NCI-H2107 treated with DMSO at 0.1 percent for 48 hours (cell line): Measurements from ENCODE around the gene DNAH5.
A peak's percentile ranks its signal among the peaks of the same experiment; 100 is the strongest.

Experiments used
- DNase-seq: peaks from one replicate; lab custom pipeline; 2025; ENCODE audit not compliant: unreplicated experiment; lab: John Stamatoyannopoulos, UW

Gene DNAH5

DNA sequence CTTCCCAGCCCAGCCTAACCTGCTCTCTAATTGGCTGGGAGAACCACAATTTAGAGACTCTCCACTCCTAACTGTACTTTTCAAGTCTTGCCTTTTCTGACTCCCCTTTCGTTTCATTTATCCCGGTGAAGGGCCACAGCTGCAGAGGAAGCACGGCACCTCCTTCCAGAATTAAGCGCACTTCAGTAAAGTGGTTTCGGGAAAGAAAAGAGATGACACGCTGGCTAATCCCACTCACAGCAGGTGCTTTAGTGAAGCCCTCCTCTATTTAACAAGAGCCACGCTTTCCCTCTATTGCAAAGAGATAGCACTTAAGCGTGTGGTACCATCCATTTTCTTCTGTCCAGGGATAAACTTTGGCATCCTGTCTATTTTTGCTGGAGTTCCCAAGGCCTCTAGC lies 4.8 kb downstream of the DNAH5 start:
- DNase-seq, result peak; percentile 62

DNA sequence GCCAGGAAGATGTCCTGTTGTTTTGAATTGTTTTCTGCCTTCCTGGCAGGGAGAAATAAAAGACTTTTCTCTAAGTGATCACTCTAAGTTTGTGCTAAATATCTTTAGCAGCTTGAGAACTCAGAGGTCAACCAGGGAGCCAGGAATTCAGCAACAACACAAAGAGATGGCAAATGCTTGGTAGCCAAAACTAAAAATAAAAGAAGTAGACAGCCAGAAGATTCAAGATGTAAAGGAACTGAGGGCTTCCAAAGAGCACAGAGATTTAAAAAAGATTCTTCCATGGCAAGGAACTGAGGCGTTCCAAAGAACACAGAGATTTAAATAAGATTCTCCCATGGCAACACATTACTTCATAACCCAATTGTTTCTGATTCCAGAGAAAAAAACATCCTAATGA lies 9.6 kb downstream of the DNAH5 start:
- no peak for DNase-seq

DNA sequence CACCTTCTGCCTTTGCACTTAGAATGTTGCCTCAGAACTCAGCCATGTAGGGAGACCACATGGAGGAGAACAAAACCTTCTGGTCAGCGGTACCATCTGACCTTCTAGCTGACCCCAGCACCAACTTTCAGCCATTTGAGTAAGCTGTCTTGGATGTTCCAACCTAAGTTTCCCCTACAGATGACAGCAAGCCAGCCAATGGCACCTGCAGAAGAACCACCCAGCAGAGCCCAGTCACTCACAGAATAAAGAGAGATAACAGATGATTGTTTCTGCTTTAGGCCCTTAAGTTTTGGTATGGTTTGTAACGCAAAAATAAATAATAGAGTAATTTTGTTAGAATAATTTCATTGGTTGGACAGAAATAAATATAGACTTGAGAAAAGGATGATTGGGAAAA lies 10.4 kb downstream of the DNAH5 start:
- DNase-seq, result no peak

DNA sequence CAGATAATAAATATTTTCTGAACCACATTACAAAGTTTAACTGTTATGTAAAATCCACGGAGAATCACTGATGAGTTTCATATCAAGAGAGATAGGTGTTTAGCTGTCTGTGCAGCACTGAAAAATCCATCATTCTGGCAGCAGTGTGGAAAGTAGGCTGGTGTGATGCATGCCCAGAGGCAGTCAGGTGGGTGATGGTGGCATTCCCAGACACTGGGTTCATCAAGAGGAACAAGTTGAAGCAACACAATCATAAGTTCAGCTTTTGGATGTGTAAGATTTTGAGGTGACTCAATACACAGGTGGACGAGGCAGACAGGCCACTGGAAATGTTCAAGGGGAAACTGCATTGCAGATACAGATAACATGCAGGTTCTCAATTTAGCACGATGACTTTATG lies 11.9 kb downstream of the DNAH5 start:
- DNase-seq, result no peak

DNA sequence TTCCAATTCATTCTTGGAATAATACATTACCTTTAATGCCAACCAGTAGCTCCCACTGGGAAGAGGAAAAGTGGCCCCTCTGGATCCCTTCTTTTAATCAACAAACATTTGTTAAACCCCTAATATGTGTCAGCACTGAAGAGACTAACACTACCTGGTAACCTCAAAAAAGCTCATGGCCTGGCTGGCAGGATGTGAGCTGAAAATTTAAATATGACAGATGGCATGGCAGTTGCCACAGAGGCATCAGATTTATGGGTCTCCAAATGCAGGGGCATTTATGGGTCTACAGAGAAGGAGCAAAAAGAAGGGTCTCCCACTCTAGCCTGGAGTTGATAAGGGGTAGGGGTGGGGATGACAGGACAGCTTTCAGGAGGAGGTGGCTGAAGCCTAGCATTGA lies 12.5 kb downstream of the DNAH5 start:
- DNase-seq, result no peak

DNA sequence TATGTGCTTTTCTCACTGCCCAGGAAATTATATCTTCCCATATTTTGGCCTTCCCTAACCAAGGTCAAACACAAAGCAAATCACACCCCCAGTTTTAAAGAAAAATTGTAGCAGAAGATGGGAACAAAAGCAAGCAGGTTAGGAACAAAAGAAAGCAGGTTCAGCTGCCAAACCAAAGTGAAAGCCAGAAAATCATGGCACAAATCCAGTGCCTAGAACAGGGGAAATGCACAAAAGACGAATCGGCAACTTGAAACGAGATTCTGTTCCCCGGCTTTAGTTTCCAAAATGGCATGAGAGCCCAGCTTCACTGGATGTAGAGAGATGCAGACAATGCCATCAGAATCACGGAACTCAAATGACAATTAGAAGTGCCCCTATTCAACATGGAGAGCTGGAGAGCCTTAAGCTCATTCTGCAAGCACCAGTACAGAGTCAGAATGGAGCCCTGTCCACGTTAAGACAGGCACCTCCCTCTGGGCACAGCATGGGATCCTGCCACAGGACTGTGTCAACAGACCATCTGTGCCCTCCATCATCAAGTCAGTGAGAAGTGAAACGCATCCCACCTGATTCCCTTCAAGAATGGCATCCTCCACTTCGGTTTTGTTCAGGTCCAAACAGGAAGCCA lies 13.8 kb downstream of the DNAH5 start:
- peak; percentile 51 for DNase-seq

DNA sequence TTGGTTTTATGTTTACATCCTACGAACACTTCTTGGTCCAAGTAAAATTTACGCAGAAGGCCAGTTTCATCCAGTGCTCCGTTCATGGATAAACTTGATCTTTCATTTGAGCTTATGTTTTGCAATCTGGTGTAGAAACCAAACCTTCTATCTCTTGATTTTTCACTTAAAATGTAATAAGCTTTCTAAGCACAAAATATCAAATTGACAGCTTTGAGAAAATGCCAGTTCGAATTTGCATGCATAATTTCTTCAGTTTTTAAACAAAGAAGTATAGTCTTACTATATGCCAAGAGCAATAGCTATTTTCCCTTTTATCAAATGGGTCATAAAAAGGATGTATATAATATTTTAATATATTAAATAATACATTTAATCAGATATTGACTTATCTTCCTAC lies 17.8 kb downstream of the DNAH5 start:
- DNase-seq, result no peak

DNA sequence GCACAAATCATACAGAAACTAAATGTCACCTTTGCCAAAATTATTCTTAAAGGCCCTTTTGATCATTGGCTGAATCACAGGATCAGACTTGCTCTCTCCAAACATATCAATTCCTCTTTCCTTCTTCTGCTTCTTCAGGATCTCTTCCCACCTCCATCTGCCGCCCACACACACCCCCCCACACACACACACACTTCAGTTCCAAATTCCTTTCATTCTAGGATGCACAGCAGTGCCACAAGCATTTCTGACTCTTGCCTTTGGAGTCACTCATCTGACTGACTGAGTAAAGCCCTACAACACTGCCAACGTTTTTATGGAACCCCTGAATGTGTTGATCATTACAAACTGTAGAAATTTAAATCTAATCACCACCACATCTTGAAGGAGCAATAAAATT lies 22.9 kb downstream of the DNAH5 start:
- DNase-seq, result no peak

DNA sequence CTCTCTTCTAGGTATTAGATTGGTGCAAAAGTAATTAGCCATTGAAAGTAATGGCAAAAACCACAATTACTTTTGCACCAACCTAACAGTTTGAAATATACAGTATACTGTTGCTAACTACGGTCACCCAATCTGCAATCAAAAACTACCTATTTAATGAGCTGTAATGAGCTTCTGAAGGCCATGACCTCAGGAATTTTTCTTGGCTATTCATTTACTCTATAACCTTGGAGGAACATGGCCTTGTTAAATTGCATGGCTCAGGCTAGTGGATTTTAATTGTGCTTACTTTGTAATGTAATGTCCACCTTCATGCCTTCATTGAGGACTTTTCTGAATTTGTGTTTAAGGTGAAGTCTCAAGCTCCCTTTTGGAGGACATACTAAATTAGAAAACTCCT lies 24.7 kb downstream of the DNAH5 start:
- no peak for DNase-seq

DNA sequence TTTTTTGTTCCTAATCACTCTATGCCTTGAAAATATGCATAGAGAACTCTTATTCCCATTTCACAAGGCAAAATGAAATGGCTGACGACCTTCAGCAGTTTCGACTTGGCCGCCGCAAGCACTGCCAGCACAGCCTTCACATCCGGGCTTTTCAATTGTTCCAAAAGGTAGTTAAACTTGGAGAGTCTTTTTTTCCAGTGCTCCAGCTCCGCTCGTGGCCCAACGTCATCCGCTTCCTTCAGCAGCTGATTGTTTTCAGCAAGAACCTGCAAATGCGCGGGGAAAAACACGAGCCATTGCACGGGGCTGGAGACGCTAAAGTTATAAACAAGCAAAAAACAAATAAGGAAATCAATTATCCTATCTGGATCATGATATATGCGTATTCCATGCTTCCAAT lies 25.4 kb downstream of the DNAH5 start:
- DNase-seq, result no peak

DNA sequence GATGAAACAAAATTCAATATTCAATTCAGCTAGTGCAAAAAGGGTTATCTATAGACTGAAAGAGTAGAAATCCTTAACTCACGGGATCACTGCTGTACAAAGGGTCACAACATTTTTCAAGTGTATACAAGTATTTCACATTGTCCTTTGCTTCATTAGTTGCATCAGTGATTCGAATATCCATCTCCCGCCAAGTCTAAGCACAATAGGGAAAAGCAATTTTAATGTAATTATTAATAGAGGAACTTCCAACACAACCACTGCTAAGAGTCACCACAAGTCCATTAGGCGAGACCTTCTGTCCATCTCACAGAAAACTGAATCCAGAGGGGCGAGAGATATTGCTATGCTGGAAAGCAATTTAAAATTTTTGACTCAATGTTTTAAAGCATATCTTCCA lies 27.4 kb downstream of the DNAH5 start:
- no peak for DNase-seq

DNA sequence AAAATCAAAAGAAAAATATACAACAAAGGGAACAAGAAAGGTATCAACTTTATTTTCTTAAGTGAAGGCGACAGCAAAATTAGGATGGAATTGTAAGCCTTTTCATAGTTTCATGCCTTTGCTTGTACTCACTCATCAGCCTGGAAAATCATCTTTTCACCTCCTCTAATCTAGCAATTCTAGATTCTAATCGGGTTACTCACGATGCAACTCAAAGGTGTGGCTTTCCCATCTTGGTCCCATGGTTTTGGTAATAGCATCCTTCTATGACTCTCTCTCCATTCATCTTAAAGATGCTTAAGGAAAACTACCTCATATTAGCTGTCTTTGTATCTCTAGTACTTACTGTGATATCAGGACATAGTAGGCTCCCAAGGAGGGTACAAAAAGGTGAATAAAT lies 30.5 kb downstream of the DNAH5 start:
- no peak for DNase-seq

DNA sequence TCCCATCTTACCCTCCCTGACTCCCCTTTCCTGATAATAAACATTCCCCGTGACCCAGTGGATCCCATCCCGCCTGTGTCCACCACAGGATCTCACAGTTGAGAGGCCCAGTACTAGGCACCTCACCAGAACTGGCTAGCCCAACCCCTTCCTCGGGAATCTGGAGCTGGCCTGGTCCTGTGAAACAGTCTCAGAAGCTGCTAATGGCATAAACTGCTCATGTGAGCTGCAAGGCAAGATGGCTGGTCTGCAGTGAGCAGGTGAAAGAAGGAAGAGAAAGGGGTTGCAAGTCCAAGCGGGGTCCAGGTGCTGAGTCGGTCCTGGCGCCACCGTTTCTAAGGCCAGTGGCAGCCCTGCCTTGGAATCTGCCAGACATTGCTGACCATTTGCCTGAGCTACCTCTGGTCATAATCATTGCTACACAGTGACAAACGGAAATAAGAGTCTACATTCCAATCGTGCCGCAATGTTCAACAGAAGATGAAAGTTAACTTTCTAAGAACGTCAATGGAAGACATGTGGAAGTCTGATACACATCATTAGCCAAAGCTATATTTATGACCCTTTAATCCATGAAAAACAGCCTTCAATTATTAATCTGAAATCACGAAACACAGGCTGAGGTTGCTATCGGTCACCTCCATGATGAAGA lies 33.7 kb downstream of the DNAH5 start:
- DNase-seq, result no peak

DNA sequence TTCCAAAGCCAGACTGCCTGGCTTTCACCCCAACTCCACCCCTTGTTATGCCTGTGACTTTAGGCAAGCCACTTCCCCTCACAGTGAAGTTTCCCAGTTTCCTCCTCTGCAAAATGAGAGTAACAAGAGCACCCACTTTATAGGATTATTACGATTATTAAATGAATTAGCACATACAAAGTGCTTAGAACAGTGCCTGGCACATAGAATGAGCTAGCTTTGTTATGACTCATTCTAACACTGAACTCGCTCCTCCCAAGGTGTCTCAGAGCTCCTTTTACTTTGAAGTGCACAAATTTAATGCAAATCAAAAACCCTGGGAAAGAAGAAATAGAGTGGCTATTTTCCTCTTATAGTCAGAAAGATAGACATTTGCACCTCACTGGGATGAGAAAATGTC lies 34.3 kb downstream of the DNAH5 start:
- DNase-seq, result no peak

DNA sequence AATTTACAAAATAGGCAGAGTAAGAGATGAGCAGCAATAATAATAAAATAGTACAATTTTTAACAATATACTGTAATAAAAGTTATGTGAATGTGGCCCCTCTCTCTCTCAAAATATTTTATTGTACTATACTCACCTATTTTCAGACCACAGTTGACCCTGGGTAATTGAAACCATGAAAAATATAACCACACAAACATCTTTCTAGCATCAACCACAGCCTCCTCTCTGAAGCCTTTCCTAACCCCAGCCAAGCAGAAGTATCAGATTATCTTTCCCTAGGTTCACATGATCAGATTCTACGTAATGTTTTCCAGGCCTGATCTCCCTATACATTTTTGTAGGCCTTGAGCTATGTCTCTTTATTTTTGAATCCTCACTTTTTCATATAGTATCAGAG lies 35.2 kb downstream of the DNAH5 start:
- no peak for DNase-seq

DNA sequence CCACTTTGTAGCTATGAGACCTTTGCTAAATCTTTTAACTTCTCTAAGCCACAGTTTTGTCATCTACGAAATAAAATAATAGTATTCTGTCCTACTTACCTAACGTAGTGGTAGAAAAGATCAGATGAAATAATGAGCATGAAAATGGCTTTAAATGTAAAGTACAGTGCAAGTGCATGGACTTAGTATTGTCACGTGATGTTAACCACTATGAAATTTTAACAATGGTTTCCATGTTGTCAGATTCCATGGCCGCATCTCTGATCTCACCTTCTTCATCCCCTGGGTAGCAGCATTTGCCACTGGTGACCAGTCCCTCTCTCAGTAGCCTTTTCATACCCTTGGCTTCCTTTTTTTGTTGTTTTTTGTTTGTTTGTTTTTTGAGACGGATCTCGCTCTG lies 45.9 kb downstream of the DNAH5 start:
- no peak for DNase-seq

DNA sequence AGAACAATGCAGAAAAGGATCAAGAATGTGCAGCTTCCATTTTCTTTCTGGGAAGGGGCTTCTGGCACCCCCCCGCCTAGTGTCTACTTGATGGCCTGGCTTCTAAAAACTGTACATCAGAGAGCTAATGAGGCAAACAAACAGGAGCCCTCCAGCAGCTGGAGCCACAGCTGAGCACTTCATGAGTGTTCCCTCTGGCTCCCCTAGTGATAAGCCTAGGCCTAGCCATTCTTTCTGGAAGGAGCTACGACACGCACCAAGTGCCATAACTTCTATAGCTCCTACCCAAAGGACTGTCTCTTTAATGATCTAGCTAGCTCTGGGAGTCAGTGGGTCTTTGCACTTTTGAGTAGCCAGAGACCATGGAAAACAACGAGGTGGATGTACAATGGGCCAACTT lies 66.1 kb downstream of the DNAH5 start:
- DNase-seq, result no peak

DNA sequence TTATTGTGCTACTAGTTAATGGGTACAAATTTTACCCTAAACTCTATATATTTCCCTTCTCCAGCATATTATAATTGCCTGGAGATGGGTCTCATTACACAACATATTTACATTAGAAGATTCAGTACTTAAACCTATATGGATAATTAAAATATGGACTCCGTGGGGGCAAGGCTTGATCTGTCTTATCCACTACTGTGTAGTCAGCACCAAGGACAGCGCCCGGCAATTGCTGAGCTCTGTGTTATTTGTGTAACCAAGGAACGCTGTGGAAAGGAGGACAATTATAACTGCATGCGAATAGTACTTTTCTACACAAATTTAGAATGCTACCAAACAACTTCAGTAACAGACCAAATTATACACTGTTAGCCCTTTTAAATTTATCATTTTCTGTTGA lies 77.7 kb downstream of the DNAH5 start:
- no peak for DNase-seq

DNA sequence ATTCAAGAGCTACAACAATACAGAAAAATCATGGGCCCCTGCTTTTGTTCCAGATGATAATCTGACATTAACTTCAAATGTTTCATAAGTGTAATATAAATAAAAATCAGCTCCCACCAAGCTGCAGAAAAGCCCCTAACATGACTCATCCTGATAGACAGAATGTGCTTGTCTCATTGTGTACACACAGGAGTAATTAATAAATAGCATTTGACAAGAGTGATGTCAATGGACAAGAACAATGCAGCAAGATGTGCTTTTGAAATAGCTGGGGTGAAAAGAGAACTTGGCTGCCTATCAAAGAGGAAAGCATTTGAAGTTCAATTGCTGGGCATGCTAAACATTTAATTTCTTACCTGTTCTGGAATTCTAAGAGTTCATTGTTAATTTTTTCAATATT lies 79.2 kb downstream of the DNAH5 start:
- no peak for DNase-seq

DNA sequence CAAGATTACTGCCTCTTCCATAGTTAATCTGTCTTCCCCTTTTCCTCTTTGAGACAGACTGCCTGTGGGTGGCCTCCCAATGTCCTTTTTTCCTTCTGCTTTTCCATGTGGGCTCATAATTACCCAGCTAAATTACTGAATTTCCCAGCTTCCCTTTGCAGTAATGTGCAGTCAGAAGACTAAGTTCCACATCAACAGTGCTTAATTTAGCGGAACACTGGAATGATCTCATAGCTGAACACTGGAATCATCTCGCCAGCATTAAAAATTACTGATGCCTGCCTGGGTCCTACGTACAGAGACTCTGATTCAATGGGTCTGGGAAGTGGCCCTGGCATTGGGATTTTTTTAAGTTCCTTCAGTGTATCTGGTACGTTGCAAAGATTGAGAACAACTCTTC lies 84.3 kb downstream of the DNAH5 start:
- DNase-seq, result no peak

DNA sequence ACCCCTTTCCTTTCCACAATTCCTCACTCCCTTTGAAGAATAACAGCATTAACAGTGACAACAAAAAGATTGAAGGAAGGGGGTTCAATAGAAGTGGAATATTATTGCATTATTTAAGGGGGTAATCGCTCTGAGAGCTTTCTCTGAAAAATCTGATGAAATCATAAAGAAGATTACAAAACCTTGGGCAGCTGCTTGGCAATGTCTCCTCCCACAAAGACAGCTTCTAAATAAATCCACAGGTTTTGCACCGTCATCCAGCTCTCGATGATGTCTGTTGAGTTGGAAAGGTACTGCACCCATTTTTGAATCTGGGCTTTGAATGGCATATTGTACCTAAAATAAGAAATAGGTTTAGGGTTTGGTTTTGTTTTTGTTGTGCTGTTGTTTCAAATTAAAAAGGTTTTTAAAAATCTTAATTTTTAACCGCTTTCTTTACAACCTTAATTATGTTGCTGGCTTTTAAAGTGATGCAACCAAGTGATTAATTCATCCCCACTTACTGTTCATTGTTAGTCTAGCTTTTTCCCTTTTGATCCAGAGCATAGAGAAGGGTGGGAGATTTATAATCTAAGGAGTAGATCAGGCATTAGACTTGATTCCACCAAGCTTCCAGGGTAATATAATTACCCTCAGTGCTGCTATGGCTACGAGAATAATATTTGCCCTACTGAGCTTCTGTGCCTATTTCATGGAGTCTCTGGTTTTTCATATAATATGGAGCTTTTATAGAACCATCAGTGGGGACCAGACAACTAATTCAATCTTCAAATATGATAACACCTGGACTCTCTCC lies 85.0 kb downstream of the DNAH5 start:
- DNase-seq, result no peak

DNA sequence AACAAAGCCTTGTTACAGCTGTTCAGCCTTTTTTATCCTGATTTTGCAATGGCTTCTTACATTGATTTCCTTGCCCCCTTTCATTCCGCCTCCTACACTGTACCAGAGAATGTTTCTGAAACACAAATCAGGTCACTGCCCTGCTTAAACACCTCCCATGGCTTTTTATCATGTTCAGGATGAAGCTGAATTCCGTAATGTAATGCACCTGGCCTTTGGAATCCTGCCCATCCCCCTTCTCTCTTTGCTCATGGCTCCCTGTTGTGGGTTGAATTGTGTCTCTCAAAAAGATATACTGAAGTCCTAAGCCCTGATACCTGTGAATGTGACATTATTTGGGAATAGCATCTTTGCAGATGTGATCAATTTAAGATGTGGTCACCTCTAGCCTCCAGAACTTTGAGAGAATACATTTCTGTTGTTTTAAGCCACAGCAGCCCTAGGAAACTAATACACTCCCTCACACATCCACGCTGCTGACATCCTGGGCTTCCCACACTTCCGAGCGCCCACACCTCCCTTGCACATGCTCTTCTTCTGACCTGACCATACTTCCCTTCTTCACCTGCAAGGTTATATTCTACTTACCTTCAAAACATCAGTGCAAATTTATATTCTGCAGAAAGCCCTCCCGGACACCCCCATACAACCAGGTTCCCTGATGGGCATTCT lies 101.2 kb downstream of the DNAH5 start:
- DNase-seq, result no peak
